K562 (cell line): ENCODE results near the gene CNRIP1. TPM values are rescaled to one million over a fixed set of nuclear protein-coding genes. Genes with fewer than 3 reads are reported as not detected.

ENCODE experiments used
- BACH1 ChIP-seq: fragments of 200-800 bp; sonication (Bioruptor generic); IDR thresholded peaks from 2 replicates; pipeline ENCODE4 v1.6.1; 2016; ENCODE audit warnings: missing genetic modification characterization, missing compliant biosample characterization
- CBX3 ChIP-seq, 2 experiments: IDR thresholded peaks; 1 replicate in 1 of 2; 2 replicates in 1 of 2; pipeline ENCODE4 v1.6.1; 2012; ENCODE audit warnings: inconsistent platforms in 2 of 2, low read length in 2 of 2, borderline replicate concordance in 1 of 2, control low read depth in 1 of 2
- HOMEZ ChIP-seq: fragments of 250-450 bp; sonication (Bioruptor Pico); IDR thresholded peaks from 2 replicates; pipeline ENCODE4 v1.4.0; 2020; ENCODE audit warnings: mild to moderate bottlenecking, moderate library complexity
- LCOR ChIP-seq: sonication (generic); formaldehyde crosslinking; IDR thresholded peaks from 2 replicates; pipeline ENCODE4 v1.8.0; 2022; ENCODE audit warnings: mild to moderate bottlenecking, missing genetic modification reagents
- MTA1 ChIP-seq: fragments of 450-650 bp; IDR thresholded peaks from 2 replicates; pipeline ENCODE4 v1.6.1; 2017; ENCODE audit warnings: borderline replicate concordance
- MTA3 ChIP-seq: fragments of 450-650 bp; formaldehyde crosslinking; IDR thresholded peaks from 2 replicates; pipeline ENCODE4 v1.6.1; 2017; ENCODE audit warnings: mild to moderate bottlenecking, borderline replicate concordance
- NCOA4 ChIP-seq: fragments of 450-650 bp; IDR thresholded peaks from 2 replicates; pipeline ENCODE4 v1.6.1; 2018; ENCODE audit warnings: mild to moderate bottlenecking; ENCODE audit not compliant: partially characterized antibody
- PRMT5 ChIP-seq: sonication (generic); formaldehyde crosslinking; IDR thresholded peaks from 2 replicates; pipeline ENCODE4 v1.5.0; 2020; ENCODE audit warnings: missing genetic modification reagents
- RFX1 ChIP-seq: fragments of 450-650 bp; IDR thresholded peaks from 2 replicates; pipeline ENCODE4 v1.6.1; 2016; ENCODE audit warnings: mild to moderate bottlenecking, moderate library complexity
- TCF3 ChIP-seq: sonication (generic); formaldehyde crosslinking; IDR thresholded peaks from 2 replicates; pipeline ENCODE4 v1.4.0; 2020; ENCODE audit warnings: mild to moderate bottlenecking, missing genetic modification reagents
- TSHZ1 ChIP-seq: fragments of 250-450 bp; sonication (Bioruptor Pico); IDR thresholded peaks from 2 replicates; pipeline ENCODE4 v1.4.0; 2020; ENCODE audit warnings: mild to moderate bottlenecking, moderate library complexity
- ZFP36 ChIP-seq: fragments of 150-350 bp; IDR thresholded peaks from 2 replicates; pipeline ENCODE4 v1.6.1; 2018; ENCODE audit warnings: low read length, low read depth; ENCODE audit not compliant: partially characterized antibody
- ZNF165 ChIP-seq: fragments of 250-450 bp; sonication (Bioruptor Pico); IDR thresholded peaks from 2 replicates; pipeline ENCODE4 v1.4.0; 2020; ENCODE audit warnings: borderline replicate concordance
- ZNF324 ChIP-seq: fragments of 250-450 bp; sonication (Bioruptor Pico); IDR thresholded peaks from 2 replicates; pipeline ENCODE4 v1.4.0; 2020; ENCODE audit warnings: mild to moderate bottlenecking
- ZNF699 ChIP-seq: fragments of 250-450 bp; sonication (Bioruptor Pico); IDR thresholded peaks from 2 replicates; pipeline ENCODE4 v1.8.0; 2021; ENCODE audit warnings: mild to moderate bottlenecking, moderate library complexity; ENCODE audit not compliant: insufficient replicate concordance
- ZNF707 ChIP-seq: fragments of 250-450 bp; sonication (Bioruptor Pico); conservative IDR thresholded peaks from 2 replicates; pipeline ENCODE4 v1.8.0; 2022; ENCODE audit warnings: inconsistent platforms, mild to moderate bottlenecking, moderate library complexity
- ZSCAN29 ChIP-seq: fragments of 450-650 bp; IDR thresholded peaks from 2 replicates; pipeline ENCODE4 v1.6.1; 2017
- polyA plus RNA-seq, 8 experiments: library from polyadenylated mRNA; depleted of rRNA in 4 of 8; stranded (reverse) in 5 of 8; unstranded in 3 of 8; fragments of >200 nt; fragmentation: Nextera tagmentation in 2 of 8; fragmentation: Illumina TruSeq in 1 of 8; extraction: Ambion mirVana in 2 of 8; extraction: Trizol in 1 of 8; gene quantifications; 2 replicates each; pipeline versions ENCODE4 v1.2.1 to v1.2.3, GENCODE V29; 2011 to 2014; ENCODE audit warnings: inconsistent platforms in 1 of 8, missing spikeins in 1 of 8
- total RNA-seq, 7 experiments: library from RNA; depleted of rRNA in 6 of 7; stranded (reverse); fragments of >200 nt in 6 of 7; fragmentation: Illumina TruSeq in 2 of 7; extraction: Trizol in 2 of 7; gene quantifications; 2 replicates each; pipeline versions ENCODE4 v1.2.1 to v1.2.3, GENCODE V29; 2011 to 2021; ENCODE audit warnings: low replicate concordance in 1 of 7
- TF ChIP-seq, protein P1 (sequence below): fragments of 450-650 bp; formaldehyde crosslinking; IDR thresholded peaks from 2 replicates; pipeline ENCODE4 v1.4.0; 2022; ENCODE audit warnings: missing genetic modification characterization
- TF ChIP-seq, protein P2 (sequence below): fragments of 200-800 bp; sonication (Bioruptor generic); IDR thresholded peaks from 2 replicates; pipeline ENCODE4 v1.6.1; 2017; ENCODE audit warnings: missing genetic modification characterization, missing compliant biosample characterization
- TF ChIP-seq, protein P3 (sequence below): conservative IDR thresholded peaks from 2 replicates; pipeline ENCODE4 v1.6.1; 2011; ENCODE audit warnings: low read depth, mild to moderate bottlenecking, low read length; ENCODE audit not compliant: control insufficient read depth

Gene CNRIP1
- total and polyA plus RNA-seq, 9 of the 15 experiments (the other 6 are each of a cell fraction or from before 2014, with no cell fraction given): 0.59 to 2.1 (median 1.5) TPM

DNA sequence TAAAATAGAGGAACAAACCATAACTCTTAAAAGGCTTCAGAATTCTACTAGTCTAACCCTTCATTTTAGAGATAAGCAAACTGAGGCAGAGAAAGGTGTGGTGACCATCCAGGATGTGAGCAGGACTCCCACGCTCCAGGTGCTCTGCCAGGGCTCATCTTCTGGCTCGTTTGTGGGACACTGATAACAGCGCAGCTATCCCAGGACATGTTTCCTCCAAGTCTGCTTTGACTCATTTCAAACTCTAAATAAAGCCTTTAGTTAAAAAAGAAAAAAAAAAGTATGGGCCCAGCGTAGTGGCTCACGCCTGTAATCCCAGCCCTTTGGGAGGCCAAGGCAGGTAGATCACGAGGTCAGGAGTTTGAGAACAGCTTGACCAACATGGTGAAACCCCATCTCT lies 28.4 kb downstream of the CNRIP1 start (continued):
- TF ChIP-seq, protein P1, sequence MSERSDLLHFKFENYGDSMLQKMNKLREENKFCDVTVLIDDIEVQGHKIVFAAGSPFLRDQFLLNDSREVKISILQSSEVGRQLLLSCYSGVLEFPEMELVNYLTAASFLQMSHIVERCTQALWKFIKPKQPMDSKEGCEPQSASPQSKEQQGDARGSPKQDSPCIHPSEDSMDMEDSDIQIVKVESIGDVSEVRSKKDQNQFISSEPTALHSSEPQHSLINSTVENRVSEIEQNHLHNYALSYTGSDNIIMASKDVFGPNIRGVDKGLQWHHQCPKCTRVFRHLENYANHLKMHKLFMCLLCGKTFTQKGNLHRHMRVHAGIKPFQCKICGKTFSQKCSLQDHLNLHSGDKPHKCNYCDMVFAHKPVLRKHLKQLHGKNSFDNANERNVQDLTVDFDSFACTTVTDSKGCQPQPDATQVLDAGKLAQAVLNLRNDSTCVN (CRISPR knock-in tag): no peak
- TF ChIP-seq ZNF707: no peak
- TF ChIP-seq, protein P2, sequence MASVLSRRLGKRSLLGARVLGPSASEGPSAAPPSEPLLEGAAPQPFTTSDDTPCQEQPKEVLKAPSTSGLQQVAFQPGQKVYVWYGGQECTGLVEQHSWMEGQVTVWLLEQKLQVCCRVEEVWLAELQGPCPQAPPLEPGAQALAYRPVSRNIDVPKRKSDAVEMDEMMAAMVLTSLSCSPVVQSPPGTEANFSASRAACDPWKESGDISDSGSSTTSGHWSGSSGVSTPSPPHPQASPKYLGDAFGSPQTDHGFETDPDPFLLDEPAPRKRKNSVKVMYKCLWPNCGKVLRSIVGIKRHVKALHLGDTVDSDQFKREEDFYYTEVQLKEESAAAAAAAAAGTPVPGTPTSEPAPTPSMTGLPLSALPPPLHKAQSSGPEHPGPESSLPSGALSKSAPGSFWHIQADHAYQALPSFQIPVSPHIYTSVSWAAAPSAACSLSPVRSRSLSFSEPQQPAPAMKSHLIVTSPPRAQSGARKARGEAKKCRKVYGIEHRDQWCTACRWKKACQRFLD (CRISPR knock-in tag): no peak
- no peak for TF ChIP-seq ZNF165
- no peak for TF ChIP-seq PRMT5 (CRISPR knock-in tag)
- TF ChIP-seq CBX3 (IDR thresholded peaks at IDR 0.05; ENCODE audit: borderline replicate concordance in 1 of 2, low read length in 2 of 2): no peak
- no peak for TF ChIP-seq ZNF699 (CRISPR knock-in tag)
- TF ChIP-seq BACH1 (tag): no peak
- TF ChIP-seq TSHZ1 (CRISPR knock-in tag): no peak
- TF ChIP-seq ZNF324: no peak
- no peak for TF ChIP-seq NCOA4
- no peak for TF ChIP-seq RFX1
- TF ChIP-seq HOMEZ (CRISPR knock-in tag): no peak
- TF ChIP-seq MTA1: no peak
- TF ChIP-seq MTA3: no peak
- TF ChIP-seq TCF3 (CRISPR knock-in tag): peak; percentile 66
- TF ChIP-seq ZSCAN29: no peak
- TF ChIP-seq ZFP36: no peak
- TF ChIP-seq LCOR (CRISPR knock-in tag): no peak
- TF ChIP-seq, protein P3, sequence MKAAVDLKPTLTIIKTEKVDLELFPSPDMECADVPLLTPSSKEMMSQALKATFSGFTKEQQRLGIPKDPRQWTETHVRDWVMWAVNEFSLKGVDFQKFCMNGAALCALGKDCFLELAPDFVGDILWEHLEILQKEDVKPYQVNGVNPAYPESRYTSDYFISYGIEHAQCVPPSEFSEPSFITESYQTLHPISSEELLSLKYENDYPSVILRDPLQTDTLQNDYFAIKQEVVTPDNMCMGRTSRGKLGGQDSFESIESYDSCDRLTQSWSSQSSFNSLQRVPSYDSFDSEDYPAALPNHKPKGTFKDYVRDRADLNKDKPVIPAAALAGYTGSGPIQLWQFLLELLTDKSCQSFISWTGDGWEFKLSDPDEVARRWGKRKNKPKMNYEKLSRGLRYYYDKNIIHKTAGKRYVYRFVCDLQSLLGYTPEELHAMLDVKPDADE: no peak
